TTC549 (cell line): ENCODE data around the gene EHMT1.
"Not testable (repeated sequence)": the region's sequence is repeated elsewhere in the genome, so short reads cannot be mapped to it uniquely, and the experiment has no call there.

Experiments
- FAIRE-seq: peaks from 2 replicates; lab custom pipeline; 2012; peaks lifted over from hg19 to GRCh38; lab: Jason Lieb, UNC

EHMT1 gene

GRCh38 chr9:137615387-137615871, 3.4 kb upstream of the EHMT1 start:
- no peak for FAIRE-seq

- no peak for FAIRE-seq
These were observed 639 bp downstream of the EHMT1 start for GRCh38 chr9:137619240-137620047.

- FAIRE-seq: no peak
These were observed 1.2 kb downstream of the EHMT1 start for GRCh38 chr9:137620048-137620405.

- FAIRE-seq: no peak
These were observed 1.8 kb downstream of the EHMT1 start for GRCh38 chr9:137620581-137620980.

- no peak for FAIRE-seq
These were observed 2.4 kb downstream of the EHMT1 start for GRCh38 chr9:137621131-137621757.

GRCh38 chr9:137622211-137622610, 3.4 kb downstream of the EHMT1 start:
- not testable (repeated sequence) for FAIRE-seq

GRCh38 chr9:137626464-137626863, 7.7 kb downstream of the EHMT1 start:
- no peak for FAIRE-seq

- FAIRE-seq: not testable (repeated sequence)
These were observed 8.6 kb downstream of the EHMT1 start for GRCh38 chr9:137627406-137627805.

GRCh38 chr9:137630126-137630525, 11.3 kb downstream of the EHMT1 start:
- FAIRE-seq: no peak

- FAIRE-seq: no peak
These were observed 11.9 kb downstream of the EHMT1 start for GRCh38 chr9:137630679-137631078.

GRCh38 chr9:137631345-137632229, 12.8 kb downstream of the EHMT1 start:
- FAIRE-seq: no peak

- FAIRE-seq: no peak
These were observed 13.7 kb downstream of the EHMT1 start for GRCh38 chr9:137632230-137633161.

GRCh38 chr9:137634016-137634415, 15.2 kb downstream of the EHMT1 start:
- no peak for FAIRE-seq

GRCh38 chr9:137638680-137639079, 19.9 kb downstream of the EHMT1 start:
- FAIRE-seq: no peak

GRCh38 chr9:137639303-137640051, 20.7 kb downstream of the EHMT1 start:
- FAIRE-seq: no peak

GRCh38 chr9:137640862-137641261, 22.1 kb downstream of the EHMT1 start:
- FAIRE-seq: no peak

GRCh38 chr9:137642118-137642601, 23.4 kb downstream of the EHMT1 start:
- FAIRE-seq: no peak

GRCh38 chr9:137642892-137643291, 24.1 kb downstream of the EHMT1 start:
- FAIRE-seq: no peak

GRCh38 chr9:137643921-137644320, 25.1 kb downstream of the EHMT1 start:
- no peak for FAIRE-seq

- no peak for FAIRE-seq
These were observed 26.4 kb downstream of the EHMT1 start for GRCh38 chr9:137645211-137645610.

- no peak for FAIRE-seq
These were observed 27.5 kb downstream of the EHMT1 start for GRCh38 chr9:137646341-137646740.
